Globus pallidus (tissue), 1 donor: ENCODE measurements around the gene ELL3.

Source experiments
- DNase-seq: peaks from one replicate; pipeline ENCODE4 v3.0.0-alpha.2; 2015; ENCODE audit warnings: low spot score

ELL3 gene

DNA sequence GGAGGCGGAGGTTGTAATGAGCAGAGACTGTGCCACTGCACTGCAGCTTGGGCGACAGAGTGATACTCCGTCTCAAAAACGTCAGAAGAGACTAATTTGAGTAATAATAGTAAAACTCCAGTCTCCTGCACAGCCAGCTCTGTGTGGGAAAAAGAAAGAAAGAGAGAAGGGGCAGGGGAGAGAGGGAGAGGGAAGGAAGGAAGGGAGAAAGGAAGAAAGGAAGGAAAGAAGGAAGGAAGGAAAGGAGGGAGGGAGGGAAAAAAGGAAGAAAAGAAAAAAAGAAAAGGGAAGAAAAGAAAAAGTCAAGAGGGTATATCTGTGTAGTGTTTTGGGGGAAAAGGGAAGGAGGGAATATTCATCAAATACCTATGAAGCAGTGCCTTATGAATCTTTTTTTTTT, 53.6 kb downstream of the ELL3 start:
- no peak for DNase-seq
